CD4-positive, alpha-beta memory T cell (primary cell): ENCODE measurements around the gene ABCB8. TPM values are rescaled to one million over a fixed set of nuclear protein-coding genes. Genes with fewer than 3 reads are reported as not detected.
"Not testable (repeated sequence)": the region's sequence is repeated elsewhere in the genome, so short reads cannot be mapped to it uniquely, and the experiment has no call there.

Source experiments
- CTCF ChIA-PET: fragments of 350-600 bp; sonication (Branson Sonifier 250); formaldehyde crosslinking; loops from one replicate; lab custom pipeline; 2021; ENCODE audit warnings: inconsistent platforms; ENCODE audit not compliant: partially characterized antibody; lab: Charles Lee
- POLR2A ChIA-PET: fragments of 350-600 bp; sonication (Branson Sonifier 250); formaldehyde crosslinking; loops from one replicate; lab custom pipeline; 2021; ENCODE audit not compliant: partially characterized antibody; lab: Charles Lee
- DNase-seq, 5 donors: peaks; one replicate each; pipeline versions ENCODE4 v3.0.0 to v3.0.0-alpha.2; 2020 to 2022; ENCODE audit warnings: mixed read lengths in 1 of 5
- H3K27ac ChIP-seq: one replicate; pipeline ENCODE4 v1.7.0; 2013; ENCODE audit warnings: low read depth, low read length
- H3K27me3 ChIP-seq: 2 replicates; pipeline ENCODE4 v1.7.0; 2013; ENCODE audit warnings: mild to moderate bottlenecking, low read length, moderate library complexity; ENCODE audit not compliant: insufficient read depth
- H3K36me3 ChIP-seq: 2 replicates; pipeline ENCODE4 v1.7.0; 2013; ENCODE audit warnings: mild to moderate bottlenecking, low read length, moderate library complexity; ENCODE audit not compliant: insufficient read depth
- H3K4me1 ChIP-seq: 2 replicates; pipeline ENCODE4 v1.7.0; 2013; ENCODE audit warnings: mild to moderate bottlenecking, low read length, moderate library complexity; ENCODE audit not compliant: insufficient read depth
- H3K4me3 ChIP-seq, 2 donors: one replicate each; pipeline ENCODE4 v1.7.0; 2013; ENCODE audit warnings: low read length in 2 of 2, mild to moderate bottlenecking in 1 of 2
- H3K9me3 ChIP-seq, 2 donors: one replicate each; pipeline ENCODE4 v1.7.0; 2013; ENCODE audit warnings: low read length in 2 of 2, control low read depth in 1 of 2; ENCODE audit not compliant: control insufficient read depth in 1 of 2
- H3K27ac Mint-ChIP-seq, 7 donors: one replicate each; pipeline ENCODE4 v1.8.0; 2020 to 2021; ENCODE audit warnings: mixed read lengths in 7 of 7, mild to moderate bottlenecking in 6 of 7, inconsistent platforms in 3 of 7, moderate library complexity in 3 of 7
- H3K27me3 Mint-ChIP-seq, 2 donors: one replicate each; pipeline ENCODE4 v1.8.0; 2020 to 2021; ENCODE audit warnings: mixed read lengths in 2 of 2
- H3K36me3 Mint-ChIP-seq, 2 donors: one replicate each; pipeline ENCODE4 v1.8.0; 2020 to 2021; ENCODE audit warnings: mixed read lengths in 2 of 2, inconsistent platforms in 1 of 2, mild to moderate bottlenecking in 1 of 2
- H3K4me1 Mint-ChIP-seq, 4 donors: one replicate each; pipeline ENCODE4 v1.8.0; 2020 to 2021; ENCODE audit warnings: mixed read lengths in 4 of 4, mild to moderate bottlenecking in 1 of 4
- H3K4me3 Mint-ChIP-seq, 8 donors: one replicate each; pipeline ENCODE4 v1.8.0; 2020 to 2021; ENCODE audit warnings: mixed read lengths in 8 of 8, mild to moderate bottlenecking in 7 of 8, moderate library complexity in 6 of 8, inconsistent platforms in 3 of 8
- H3K9me3 Mint-ChIP-seq, 8 donors: one replicate each; pipeline ENCODE4 v1.8.0; 2020 to 2021; ENCODE audit warnings: mixed read lengths in 8 of 8, mild to moderate bottlenecking in 5 of 8, inconsistent platforms in 3 of 8, moderate library complexity in 1 of 8
- intact Hi-C: fragments of 100-400 bp; cut with micrococcal nuclease; formaldehyde crosslinking; loops from one replicate; pipeline ENCODE4 v1.15.1; 2023
- polyA plus RNA-seq, 2 donors: library from polyadenylated mRNA; unstranded; fragments of 300-500 nt; fragmentation: Illumina TruSeq; gene quantifications; one replicate each; pipeline ENCODE4 v1.2.3, GENCODE V29; 2021
- total RNA-seq, 2 experiments: library from RNA; stranded (reverse); gene quantifications; one replicate each; pipeline ENCODE4 v1.2.3, GENCODE V29; 2021

The ABCB8 gene
- total and polyA plus RNA-seq, 4 experiments from 2014 or later: 17.8 to 75.8 (median 47.0) TPM

DNA sequence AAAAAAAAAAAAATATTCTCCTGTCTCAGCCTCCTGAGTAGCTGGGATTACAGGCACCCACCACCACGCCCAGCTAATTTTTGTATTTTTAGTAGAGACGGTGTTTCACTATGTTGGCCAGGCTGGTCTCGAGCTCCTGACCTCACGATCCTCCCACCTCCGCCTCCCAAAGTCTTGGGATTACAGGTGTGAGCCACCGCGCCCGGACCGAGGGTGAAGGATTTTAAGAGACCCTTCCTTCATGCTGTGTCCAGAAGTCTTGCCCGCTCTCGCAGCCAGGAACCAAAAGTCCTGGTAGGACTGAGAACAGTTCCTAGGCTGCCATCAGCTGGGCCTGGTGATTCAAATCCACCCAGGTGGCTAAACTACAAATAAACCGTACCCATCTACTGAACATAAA, 16.6 kb upstream of the ABCB8 start:
- not testable (repeated sequence) for H3K9me3 ChIP-seq, H3K4me3 ChIP-seq, H3K36me3 ChIP-seq, H3K9me3 Mint-ChIP-seq, H3K27me3 Mint-ChIP-seq, H3K27me3 ChIP-seq, H3K36me3 Mint-ChIP-seq, DNase-seq
- peak overlapping the region; percentile 96 for H3K27ac ChIP-seq
- intact Hi-C loops: loop anchor here (10.0 kb wide), 1 partner anchor 333 kb away; the partner anchor contains the start of gene NUB1
- ChIA-PET POLR2A (interaction anchor here (0.7 to 13.0 kb wide), 12 partner anchors 7 to 1133 kb away, joined by 3 to 182 read pairs (median 11); partner anchors contain the start of genes ABCB8, FASTK, NOS3 and TMUB1), CTCF (interaction anchor here (1.1 to 9.1 kb wide), 12 partner anchors 6 to 100 kb away, joined by 3 to 93 read pairs (median 14); partner anchors contain the start of genes ABCB8, ATG9B and NOS3)
- Mint-ChIP-seq H3K4me3 (peak overlapping the region in 7 of 8 donors; percentile 1 to 86 (median 65)), H3K4me1 (peaks cover 56 to 94% (median 77%) of the 10 kb centered on the region in 4 donors), H3K27ac (peak overlapping the region; percentile 97 to 100 (median 99))
- peaks cover 99% of the 10 kb centered on the region for H3K4me1 ChIP-seq

DNA sequence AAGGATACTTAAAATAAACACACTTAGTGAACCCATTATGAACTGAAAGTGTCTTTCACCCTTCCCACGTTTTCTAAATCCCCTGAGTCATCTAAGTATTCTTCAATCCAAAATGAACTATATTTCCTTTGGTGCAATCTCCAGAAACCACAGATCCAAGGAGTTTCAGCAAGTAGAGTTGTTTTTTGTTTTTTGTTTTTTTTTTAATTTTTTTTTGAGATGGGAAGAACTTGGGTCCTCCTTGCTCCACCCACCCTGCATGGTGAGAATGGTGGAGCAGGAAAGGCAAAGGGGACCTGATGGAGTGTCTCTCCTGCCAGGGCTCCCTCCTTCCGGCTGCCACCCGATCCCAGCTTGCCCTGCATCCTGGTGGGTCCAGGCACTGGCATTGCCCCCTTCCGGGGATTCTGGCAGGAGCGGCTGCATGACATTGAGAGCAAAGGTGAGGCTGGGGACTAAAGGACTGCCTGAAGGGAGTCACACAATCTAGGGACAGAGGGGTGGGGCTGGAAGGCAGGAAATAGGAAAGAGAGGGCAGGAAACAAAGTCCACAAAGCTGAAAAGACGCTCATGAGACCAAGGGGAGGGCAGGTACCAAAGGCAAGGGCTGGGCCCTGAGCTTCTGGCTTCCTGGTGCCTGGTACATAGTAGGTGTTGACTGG, 16.1 kb upstream of the ABCB8 start:
- peaks cover 1 to 5% of the 10 kb centered on the region in 2 donors for H3K36me3 Mint-ChIP-seq
- intact Hi-C loops: loop anchor here (10.0 kb wide), 1 partner anchor 333 kb away; the partner anchor contains the start of gene NUB1
- CTCF ChIA-PET: interaction anchor here (1.1 to 9.1 kb wide), 6 partner anchors 13 to 114 kb away, joined by 3 to 73 read pairs (median 6); partner anchors contain the start of gene ATG9B
- Histone ChIP-seq H3K27ac (peak overlapping the region; percentile 96), H3K27me3 (no peaks in the 10 kb centered on the region), H3K9me3 (no peaks in the 10 kb centered on the region), H3K4me1 (peaks cover 99% of the 10 kb centered on the region), H3K4me3 (no peak overlapping the region), H3K36me3 (no peaks in the 10 kb centered on the region)
- H3K9me3 Mint-ChIP-seq: peaks cover 0 to 2% (median 0%) of the 10 kb centered on the region in 8 donors
- peaks cover 57 to 94% (median 78%) of the 10 kb centered on the region in 4 donors for H3K4me1 Mint-ChIP-seq
- H3K4me3 Mint-ChIP-seq: peak overlapping the region in 7 of 8 donors; percentile 63 to 86 (median 73)
- H3K27ac Mint-ChIP-seq: peak overlapping the region; percentile 97 to 100 (median 99)
- no peaks in the 10 kb centered on the region for H3K27me3 Mint-ChIP-seq
- POLR2A ChIA-PET: interaction anchor here (1.0 to 13.0 kb wide), 9 partner anchors 7 to 1132 kb away, joined by 3 to 182 read pairs (median 10); partner anchors contain the start of genes ABCB8, FASTK and NOS3
- DNase-seq: no peak

DNA sequence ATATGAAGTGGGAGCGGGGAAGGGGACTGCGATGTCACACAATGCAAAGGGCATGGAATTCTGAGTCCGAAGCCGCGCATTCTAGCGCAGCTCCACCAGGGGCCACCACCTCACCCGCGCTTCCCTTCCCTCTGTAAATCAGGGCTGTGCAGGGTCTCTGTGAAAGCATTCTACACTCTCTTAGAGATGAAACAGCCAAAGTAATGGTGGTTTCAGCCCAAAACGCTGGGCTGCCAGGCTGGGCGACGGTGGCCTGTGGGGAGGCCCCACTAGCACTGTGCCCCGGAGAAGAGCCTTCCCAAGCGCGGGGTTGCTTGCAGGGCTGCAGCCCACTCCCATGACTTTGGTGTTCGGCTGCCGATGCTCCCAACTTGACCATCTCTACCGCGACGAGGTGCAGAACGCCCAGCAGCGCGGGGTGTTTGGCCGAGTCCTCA, 15.3 kb upstream of the ABCB8 start:
- intact Hi-C loops: loop anchor here (1.0 to 10.0 kb wide), 3 partner anchors 15 to 332 kb away; partner anchors contain the start of genes ABCB8 and NUB1
- H3K4me3 ChIP-seq: no peak overlapping the region
- no peaks in the 10 kb centered on the region for H3K36me3 ChIP-seq
- Mint-ChIP-seq H3K36me3 (peaks cover 1 to 5% of the 10 kb centered on the region in 2 donors), H3K4me3 (peak overlapping the region; percentile 23 to 86 (median 68)), H3K27me3 (no peaks in the 10 kb centered on the region), H3K27ac (peak overlapping the region; percentile 97 to 100 (median 99)), H3K4me1 (peaks cover 57 to 94% (median 77%) of the 10 kb centered on the region in 4 donors), H3K9me3 (peaks cover 0 to 2% (median 0%) of the 10 kb centered on the region in 8 donors)
- no peaks in the 10 kb centered on the region for H3K9me3 ChIP-seq
- H3K27ac ChIP-seq: peak overlapping the region; percentile 96
- POLR2A ChIA-PET: interaction anchor here (0.8 to 13.0 kb wide), 12 partner anchors 6 to 75 kb away, joined by 3 to 182 read pairs (median 4); partner anchors contain the start of genes ABCB8, NOS3 and TMUB1
- H3K4me1 ChIP-seq: peaks cover 99% of the 10 kb centered on the region
- no peaks in the 10 kb centered on the region for H3K27me3 ChIP-seq
- peak in 1 of 5 donors; percentile 29 for DNase-seq
- CTCF ChIA-PET: interaction anchor here (1.1 to 9.1 kb wide), 3 partner anchors 21 to 115 kb away, joined by 3 to 98 read pairs (median 73); partner anchors contain the start of gene NOS3

DNA sequence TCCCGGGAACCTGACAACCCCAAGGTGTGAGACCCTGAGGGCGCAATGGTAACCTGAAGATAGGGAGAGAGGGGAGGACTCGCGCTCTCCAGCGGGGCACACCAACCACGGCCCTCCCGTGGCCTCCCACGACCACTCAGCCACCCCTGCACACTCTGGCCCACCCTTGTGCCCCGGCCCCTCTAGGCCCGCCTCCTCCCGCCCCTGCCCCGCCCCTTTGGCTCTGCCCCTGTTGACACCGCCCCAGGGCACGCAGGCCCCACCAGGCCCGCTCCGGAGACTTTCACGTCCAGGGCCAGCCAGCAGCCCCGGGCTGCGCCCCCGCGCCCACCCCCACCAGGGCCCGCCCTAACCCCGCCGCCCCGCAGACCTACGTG, 14.9 kb upstream of the ABCB8 start:
- Histone ChIP-seq H3K9me3 (no peaks in the 10 kb centered on the region), H3K27ac (peak overlapping the region; percentile 96), H3K4me3 (no peak overlapping the region), H3K27me3 (no peaks in the 10 kb centered on the region), H3K36me3 (no peaks in the 10 kb centered on the region), H3K4me1 (peaks cover 99% of the 10 kb centered on the region)
- H3K4me1 Mint-ChIP-seq: peaks cover 57 to 94% (median 77%) of the 10 kb centered on the region in 4 donors
- H3K36me3 Mint-ChIP-seq: peaks cover 1 to 5% of the 10 kb centered on the region in 2 donors
- intact Hi-C loops: loop anchor here (1.0 to 10.0 kb wide), 3 partner anchors 15 to 331 kb away; partner anchors contain the start of genes ABCB8 and NUB1
- POLR2A ChIA-PET: interaction anchor here (0.6 to 13.0 kb wide), 20 partner anchors 8 to 446 kb away, joined by 3 to 182 read pairs (median 4); partner anchors contain the start of genes ABCB8, ATG9B, CDK5 and FASTK
- H3K4me3 Mint-ChIP-seq: peak overlapping the region in 6 of 8 donors; percentile 88 to 95 (median 94)
- H3K27me3 Mint-ChIP-seq: no peaks in the 10 kb centered on the region
- H3K9me3 Mint-ChIP-seq: peaks cover 0 to 2% (median 0%) of the 10 kb centered on the region in 8 donors
- no peak for DNase-seq
- peak overlapping the region; percentile 97 to 100 (median 100) for H3K27ac Mint-ChIP-seq
- CTCF ChIA-PET: interaction anchor here (1.6 to 9.1 kb wide), 6 partner anchors 15 to 98 kb away, joined by 4 to 98 read pairs (median 10); partner anchors contain the start of genes ABCB8 and NOS3

DNA sequence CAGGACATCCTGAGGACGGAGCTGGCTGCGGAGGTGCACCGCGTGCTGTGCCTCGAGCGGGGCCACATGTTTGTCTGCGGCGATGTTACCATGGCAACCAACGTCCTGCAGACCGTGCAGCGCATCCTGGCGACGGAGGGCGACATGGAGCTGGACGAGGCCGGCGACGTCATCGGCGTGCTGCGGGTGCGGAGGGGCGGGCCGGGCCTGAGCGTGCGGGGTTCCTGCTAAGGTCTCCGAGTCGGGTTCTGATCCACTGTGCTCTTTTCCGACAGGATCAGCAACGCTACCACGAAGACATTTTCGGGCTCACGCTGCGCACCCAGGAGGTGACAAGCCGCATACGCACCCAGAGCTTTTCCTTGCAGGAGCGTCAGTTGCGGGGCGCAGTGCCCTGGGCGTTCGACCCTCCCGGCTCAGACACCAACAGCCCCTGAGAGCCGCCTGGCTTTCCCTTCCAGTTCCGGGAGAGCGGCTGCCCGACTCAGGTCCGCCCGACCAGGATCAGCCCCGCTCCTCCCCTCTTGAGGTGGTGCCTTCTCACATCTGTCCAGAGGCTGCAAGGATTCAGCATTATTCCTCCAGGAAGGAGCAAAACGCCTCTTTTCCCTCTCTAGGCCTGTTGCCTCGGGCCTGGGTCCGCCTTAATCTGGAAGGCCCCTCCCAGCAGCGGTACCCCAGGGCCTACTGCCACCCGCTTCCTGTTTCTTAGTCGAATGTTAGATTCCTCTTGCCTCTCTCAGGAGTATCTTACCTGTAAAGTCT, 14.3 kb upstream of the ABCB8 start:
- CTCF ChIA-PET: interaction anchor here (1.1 to 9.1 kb wide), 9 partner anchors 14 to 101 kb away, joined by 3 to 98 read pairs (median 5); partner anchors contain the start of genes ABCB8, NOS3 and SLC4A2
- peaks cover 57 to 94% (median 76%) of the 10 kb centered on the region in 4 donors for H3K4me1 Mint-ChIP-seq
- H3K27me3 Mint-ChIP-seq: peaks cover 1 to 2% of the 10 kb centered on the region in 2 donors
- Histone ChIP-seq H3K27ac (peak overlapping the region; percentile 96), H3K4me3 (peak overlapping the region; percentile 34 to 68), H3K9me3 (no peaks in the 10 kb centered on the region), H3K4me1 (peaks cover 96% of the 10 kb centered on the region), H3K36me3 (no peaks in the 10 kb centered on the region), H3K27me3 (no peaks in the 10 kb centered on the region)
- intact Hi-C loops: loop anchor here (1.0 to 10.0 kb wide), 3 partner anchors 14 to 331 kb away; partner anchors contain the start of genes ABCB8 and NUB1
- H3K4me3 Mint-ChIP-seq: peak overlapping the region; percentile 88 to 95 (median 94)
- DNase-seq: peak; percentile 92 to 97 (median 96)
- POLR2A ChIA-PET: interaction anchor here (0.6 to 13.0 kb wide), 26 partner anchors 9 to 446 kb away, joined by 3 to 182 read pairs (median 4); partner anchors contain the start of genes ABCB8, ABCF2, AGAP3 and ATG9B
- peaks cover 1 to 5% of the 10 kb centered on the region in 2 donors for H3K36me3 Mint-ChIP-seq
- peaks cover 0 to 2% (median 0%) of the 10 kb centered on the region in 8 donors for H3K9me3 Mint-ChIP-seq
- peak overlapping the region; percentile 97 to 100 (median 100) for H3K27ac Mint-ChIP-seq

DNA sequence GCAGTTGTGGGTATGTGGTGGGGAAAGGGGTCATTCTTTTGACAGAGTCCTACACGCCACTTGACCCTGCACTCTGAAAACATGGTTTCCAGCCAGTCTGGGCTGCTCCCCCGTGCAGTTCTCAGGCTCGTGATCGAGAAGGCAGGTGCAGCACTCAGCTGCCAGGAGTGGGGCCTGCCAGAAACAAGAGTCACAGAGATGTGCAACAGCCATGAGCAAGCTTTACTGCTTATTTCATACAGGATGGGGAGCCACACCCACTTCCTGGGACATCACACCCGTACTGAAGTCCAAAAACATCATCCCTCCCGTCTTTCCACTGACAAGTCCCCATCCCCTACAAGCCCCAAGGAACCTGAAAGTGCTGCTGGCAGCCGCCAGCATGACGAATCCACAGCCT, 13.3 kb upstream of the ABCB8 start:
- DNase-seq: peak in 3 of 5 donors; percentile 43 to 56 (median 44)
- Histone ChIP-seq H3K27ac (peak overlapping the region; percentile 96), H3K4me3 (peak overlapping the region in 1 of 2 donors; percentile 68), H3K36me3 (no peaks in the 10 kb centered on the region), H3K9me3 (no peaks in the 10 kb centered on the region), H3K27me3 (no peaks in the 10 kb centered on the region), H3K4me1 (peaks cover 90% of the 10 kb centered on the region)
- intact Hi-C loops: loop anchor here (10.0 kb wide), 1 partner anchor 330 kb away; the partner anchor contains the start of gene NUB1
- Mint-ChIP-seq H3K9me3 (peaks cover 0 to 2% (median 0%) of the 10 kb centered on the region in 8 donors), H3K4me3 (peak overlapping the region; percentile 88 to 95 (median 94)), H3K27me3 (peaks cover 1 to 3% of the 10 kb centered on the region in 2 donors), H3K4me1 (peaks cover 59 to 95% (median 77%) of the 10 kb centered on the region in 4 donors), H3K27ac (peak overlapping the region; percentile 97 to 100 (median 100)), H3K36me3 (peaks cover 1 to 5% of the 10 kb centered on the region in 2 donors)
- CTCF ChIA-PET: interaction anchor here (1.1 to 9.1 kb wide), 10 partner anchors 13 to 100 kb away, joined by 3 to 98 read pairs (median 4); partner anchors contain the start of genes ABCB8, NOS3 and SLC4A2
- POLR2A ChIA-PET: interaction anchor here (0.6 to 13.0 kb wide), 17 partner anchors 9 to 447 kb away, joined by 3 to 182 read pairs (median 4); partner anchors contain the start of genes ABCB8, ABCF2, AGAP3 and ATG9B
